COR-L47 (cell line): ENCODE measurements around the gene TRAPPC14.

Experiments
- DNase-seq: peaks from one replicate; lab custom pipeline; 2025; lab: John Stamatoyannopoulos, UW

Gene TRAPPC14

GRCh38 chr7:100173806-100174495, 15.4 kb upstream of the TRAPPC14 start:
- DNase-seq, result no peak

DNA sequence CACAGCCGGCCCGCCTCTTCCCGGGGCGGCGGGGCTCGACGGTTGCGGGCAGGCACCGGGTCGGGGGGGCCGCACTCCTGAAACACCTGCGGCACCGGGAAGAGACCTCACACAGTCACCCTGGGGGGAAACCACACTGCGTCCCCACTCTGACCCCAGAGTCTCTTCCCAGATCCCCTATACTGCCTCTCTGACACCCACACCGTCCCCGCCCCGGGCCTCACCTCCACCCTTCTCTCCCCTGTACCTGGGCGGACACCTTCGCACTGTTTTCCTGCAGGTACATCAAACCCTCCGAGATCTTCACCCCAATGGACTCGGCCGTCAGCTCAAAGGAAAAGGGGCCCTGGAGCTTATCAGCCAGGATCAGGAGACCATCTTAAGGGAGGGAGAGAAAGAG, 13.3 kb upstream of the TRAPPC14 start:
- DNase-seq, result no peak

GRCh38 chr7:100171087-100171681, 12.7 kb upstream of the TRAPPC14 start:
- peak; percentile 20 for DNase-seq

GRCh38 chr7:100170101-100170897, 11.8 kb upstream of the TRAPPC14 start:
- DNase-seq, result no peak

GRCh38 chr7:100169147-100169850, 10.8 kb upstream of the TRAPPC14 start:
- DNase-seq, result peak; percentile 10

GRCh38 chr7:100167912-100168323, 9.4 kb upstream of the TRAPPC14 start:
- DNase-seq, result no peak

DNA sequence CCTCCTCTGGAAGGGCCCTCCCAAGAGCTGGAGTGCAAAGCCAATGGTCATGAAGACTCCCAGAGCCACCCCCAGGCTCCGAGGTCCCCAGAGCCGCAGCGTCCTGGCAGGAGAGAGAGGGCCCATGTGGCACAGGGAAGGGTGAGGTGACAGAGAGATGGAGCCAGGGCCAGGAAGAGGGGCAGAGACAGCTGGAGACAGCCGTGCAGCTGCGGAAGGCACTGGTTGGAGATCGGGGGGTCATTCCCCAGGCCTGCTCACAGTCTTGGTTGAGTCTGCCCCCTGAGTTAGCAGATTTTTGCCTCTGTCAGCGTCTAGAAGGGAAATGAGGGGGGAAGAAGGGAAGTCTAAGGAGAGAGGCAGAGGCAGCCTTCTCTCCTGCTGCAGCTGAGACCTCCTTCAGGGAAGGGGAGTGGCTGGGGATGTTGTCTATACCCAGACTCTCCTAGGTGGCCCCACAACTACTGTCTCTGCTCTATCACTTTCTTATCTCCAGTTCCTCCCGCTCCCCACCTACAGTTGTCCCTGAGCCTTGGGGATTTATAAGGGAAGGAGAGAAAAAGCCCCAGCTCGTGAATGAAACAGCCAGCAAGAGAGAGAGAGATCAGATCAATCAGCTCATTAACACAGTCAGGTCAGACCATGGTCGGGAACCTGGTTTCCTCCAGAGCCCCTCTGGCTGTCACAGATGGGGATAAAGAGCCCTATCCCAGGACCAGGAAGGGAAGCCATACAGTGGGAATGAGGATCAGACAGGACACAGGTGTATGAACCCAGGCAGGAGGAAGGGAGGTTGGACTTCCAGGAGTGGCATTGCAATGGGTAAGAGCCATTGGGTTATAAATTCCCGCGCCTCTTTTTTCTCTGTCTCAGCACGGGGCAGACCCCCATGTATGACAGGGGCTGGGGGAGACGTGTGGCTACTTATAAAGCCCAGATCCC, 8.7 kb upstream of the TRAPPC14 start:
- no peak for DNase-seq

DNA sequence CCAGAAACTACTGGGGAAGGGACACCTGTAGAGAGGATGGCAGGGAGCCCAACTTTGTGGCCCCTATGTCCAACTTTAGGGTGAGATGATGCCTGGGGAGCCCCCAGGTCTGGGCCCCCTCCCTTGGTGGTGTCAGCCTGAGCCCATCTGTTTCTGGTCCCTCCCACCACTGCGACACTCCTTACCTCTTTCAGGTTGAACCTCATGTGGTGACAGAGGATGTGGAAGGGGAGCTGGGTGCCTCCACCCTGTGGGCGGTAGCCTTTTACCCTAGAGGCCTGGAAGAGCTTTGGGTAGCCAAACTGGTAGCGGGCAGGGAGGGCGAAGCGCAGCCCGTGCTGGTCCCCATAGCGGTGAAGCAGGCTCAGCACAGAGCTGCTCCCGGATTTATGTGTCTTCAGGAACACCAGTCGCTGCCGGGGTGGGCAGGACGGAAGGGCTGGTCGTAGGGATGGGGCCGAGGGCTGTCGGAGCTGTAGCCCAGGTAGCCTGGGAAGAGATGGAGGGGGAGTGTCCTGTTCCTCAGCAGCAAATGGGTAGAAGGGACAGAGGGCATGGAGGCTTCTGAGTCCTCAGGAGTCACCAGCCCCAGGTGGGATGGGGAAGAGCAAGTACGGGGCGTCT, 7.9 kb upstream of the TRAPPC14 start:
- DNase-seq, result no peak

GRCh38 chr7:100163871-100164270, 5.3 kb upstream of the TRAPPC14 start:
- no peak for DNase-seq

GRCh38 chr7:100163006-100163531, 4.5 kb upstream of the TRAPPC14 start:
- no peak for DNase-seq

GRCh38 chr7:100160067-100160466, 1.5 kb upstream of the TRAPPC14 start:
- no peak for DNase-seq

- no peak for DNase-seq
Measured at GRCh38 chr7:100159099-100159623, 638 bp upstream of the TRAPPC14 start.

- DNase-seq, result no peak
Measured at GRCh38 chr7:100157334-100158228, 942 bp downstream of the TRAPPC14 start.

GRCh38 chr7:100157069-100157333, 1.5 kb downstream of the TRAPPC14 start:
- no peak for DNase-seq

- DNase-seq, result no peak
Measured at GRCh38 chr7:100156331-100157068, 2.0 kb downstream of the TRAPPC14 start.

GRCh38 chr7:100155553-100156317, 2.8 kb downstream of the TRAPPC14 start:
- DNase-seq, result no peak

DNA sequence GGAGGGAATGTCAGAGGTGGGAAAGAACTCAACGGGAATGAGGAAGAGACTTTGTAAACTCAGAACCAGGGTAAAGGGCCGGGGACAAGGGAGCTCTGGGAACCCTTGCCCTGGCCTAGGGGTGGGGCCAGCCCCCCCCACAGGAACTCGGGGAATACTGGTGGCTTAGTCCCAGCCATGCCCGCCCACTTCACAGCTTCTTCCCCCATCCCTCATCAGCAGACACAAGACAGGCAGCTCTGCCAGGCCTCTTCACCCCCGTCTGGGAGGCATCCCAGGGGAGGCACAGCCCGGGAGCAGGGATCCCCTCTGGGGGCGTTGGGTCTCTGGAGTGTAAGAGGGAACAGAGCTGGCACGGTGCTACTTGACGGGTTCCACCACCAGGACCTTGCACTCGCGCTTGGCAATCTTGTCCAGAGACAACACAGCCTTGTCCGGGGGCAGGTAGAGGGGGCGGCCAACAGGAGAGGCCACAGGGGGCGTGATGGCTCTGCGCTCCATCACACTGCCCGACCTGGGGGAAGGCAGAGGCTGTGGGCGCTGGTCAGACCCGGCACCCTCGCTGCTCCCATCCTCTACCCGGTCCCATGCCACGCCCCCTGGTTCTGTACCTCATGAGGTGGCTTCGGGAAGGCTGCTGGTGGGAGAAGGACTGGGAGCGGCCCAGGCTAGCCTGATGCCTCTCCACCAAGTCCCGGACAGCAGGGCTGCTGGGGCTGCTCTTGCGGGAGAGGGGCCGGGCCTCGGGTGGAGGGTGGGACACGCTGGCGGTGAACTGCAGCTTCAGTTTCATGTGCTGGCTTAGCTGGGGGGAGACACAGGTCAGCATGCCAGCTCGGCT, 3.7 kb downstream of the TRAPPC14 start:
- no peak for DNase-seq
